ENCODE results near the gene PDE2A.

DNA sequence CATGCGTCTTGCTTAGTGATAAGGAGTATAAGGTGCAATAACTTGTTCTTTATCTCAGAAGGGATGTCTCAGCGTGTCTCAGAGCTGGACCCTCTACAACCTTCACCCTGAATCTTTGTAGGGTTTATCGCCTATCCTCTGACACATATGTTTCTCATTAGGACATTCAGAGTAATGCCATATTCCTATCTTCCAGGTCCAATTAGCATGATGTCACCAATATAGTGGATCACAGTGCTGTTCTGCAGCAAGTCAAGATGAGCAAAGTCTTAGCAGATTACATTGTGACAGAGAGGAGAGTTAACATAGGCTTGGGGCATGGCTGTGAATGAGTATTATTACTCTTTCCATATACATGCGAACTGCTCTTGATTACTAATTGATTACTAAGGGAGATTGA is 129.6 kb downstream of the PDE2A start:
- TF ChIP-seq, protein P1, sequence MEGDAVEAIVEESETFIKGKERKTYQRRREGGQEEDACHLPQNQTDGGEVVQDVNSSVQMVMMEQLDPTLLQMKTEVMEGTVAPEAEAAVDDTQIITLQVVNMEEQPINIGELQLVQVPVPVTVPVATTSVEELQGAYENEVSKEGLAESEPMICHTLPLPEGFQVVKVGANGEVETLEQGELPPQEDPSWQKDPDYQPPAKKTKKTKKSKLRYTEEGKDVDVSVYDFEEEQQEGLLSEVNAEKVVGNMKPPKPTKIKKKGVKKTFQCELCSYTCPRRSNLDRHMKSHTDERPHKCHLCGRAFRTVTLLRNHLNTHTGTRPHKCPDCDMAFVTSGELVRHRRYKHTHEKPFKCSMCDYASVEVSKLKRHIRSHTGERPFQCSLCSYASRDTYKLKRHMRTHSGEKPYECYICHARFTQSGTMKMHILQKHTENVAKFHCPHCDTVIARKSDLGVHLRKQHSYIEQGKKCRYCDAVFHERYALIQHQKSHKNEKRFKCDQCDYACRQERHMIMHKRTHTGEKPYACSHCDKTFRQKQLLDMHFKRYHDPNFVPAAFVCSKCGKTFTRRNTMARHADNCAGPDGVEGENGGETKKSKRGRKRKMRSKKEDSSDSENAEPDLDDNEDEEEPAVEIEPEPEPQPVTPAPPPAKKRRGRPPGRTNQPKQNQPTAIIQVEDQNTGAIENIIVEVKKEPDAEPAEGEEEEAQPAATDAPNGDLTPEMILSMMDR (IDR thresholded peaks at IDR 0.05), result no peak
- no peak for TF ChIP-seq EP300 (IDR thresholded peaks at IDR 0.05)
- TF ChIP-seq POLR2A (IDR thresholded peaks at IDR 0.05), result no peak
